NB4 (cell line): ENCODE measurements around the gene GSTO2.
A peak's percentile ranks its signal among the peaks of the same experiment; 100 is the strongest.

Experiments used
- DNase-seq: peaks from one replicate; pipeline ENCODE4 v3.0.0; 2010; ENCODE audit warnings: low read depth
- H3K4me3 ChIP-seq: one replicate; pipeline ENCODE4 v1.5.1; 2011; ENCODE audit warnings: mild to moderate bottlenecking, low read depth, low read length, moderate library complexity
- MYC ChIP-seq: IDR thresholded peaks from 2 replicates; pipeline ENCODE4 v1.6.1; 2011; ENCODE audit warnings: low read depth, low read length
- POLR2A ChIP-seq: IDR thresholded peaks from 2 replicates; pipeline ENCODE4 v1.6.1; 2011; ENCODE audit warnings: mild to moderate bottlenecking; ENCODE audit not compliant: insufficient read length; ENCODE audit errors: extremely low read depth
- TF ChIP-seq, protein P1 (sequence below): IDR thresholded peaks from one replicate; pipeline ENCODE4 v1.5.1; 2012; ENCODE audit warnings: low read depth, low read length
- TF ChIP-seq, protein P2 (sequence below): IDR thresholded peaks from 2 replicates; pipeline ENCODE4 v1.6.1; 2011; ENCODE audit warnings: low read depth, low read length

Gene GSTO2

DNA sequence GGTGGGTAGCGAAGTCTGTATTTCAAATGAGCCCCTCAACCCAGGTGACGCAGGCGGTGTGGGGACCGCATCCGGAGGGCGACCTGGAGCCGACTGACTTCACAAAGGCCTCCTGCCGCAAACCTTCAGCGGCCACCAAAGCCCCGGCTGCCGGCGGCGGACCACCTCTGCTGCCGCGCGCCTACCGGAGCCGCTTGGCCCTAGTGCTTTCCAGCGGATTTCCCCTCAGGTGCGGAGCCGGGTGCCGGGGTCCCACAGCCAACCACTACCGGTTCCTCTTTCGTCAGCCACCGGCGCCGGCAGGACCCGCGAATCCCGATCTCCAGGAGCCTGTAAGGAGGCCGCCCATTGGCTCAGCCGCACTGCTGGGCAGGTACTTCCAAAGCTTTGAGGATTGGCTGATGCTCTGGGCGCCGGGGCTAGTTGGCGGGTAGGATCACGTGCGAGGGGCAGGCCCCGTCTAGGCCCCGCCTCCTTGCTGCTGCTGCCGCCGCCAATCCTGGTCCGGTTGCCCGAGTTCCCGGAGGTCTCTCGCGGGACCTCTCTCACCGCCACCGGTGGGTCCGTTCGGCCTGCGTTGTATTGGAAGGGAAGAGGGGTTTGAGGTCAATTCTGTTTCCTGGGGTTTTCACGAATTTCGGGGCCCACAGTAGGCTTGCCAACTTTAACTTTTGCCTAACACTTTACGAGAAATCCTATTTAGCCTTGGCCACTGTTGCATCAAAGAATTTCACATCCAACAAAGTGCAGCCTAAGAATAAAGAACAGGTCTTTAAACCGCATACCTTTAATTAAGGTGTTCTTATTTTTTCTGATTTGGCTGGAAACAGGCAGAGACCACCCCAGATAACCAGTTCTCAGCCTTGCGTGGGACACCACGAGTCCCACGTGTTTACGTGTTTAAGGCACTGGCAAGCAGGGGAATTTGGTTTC, at the start of gene GSTO2:
TSS of gene GSTO2 (plus strand) at position 472 of the 933 bp plus-strand sequence. CDS start 5,732 bp downstream, outside the sequence.
- TF ChIP-seq, protein P1, sequence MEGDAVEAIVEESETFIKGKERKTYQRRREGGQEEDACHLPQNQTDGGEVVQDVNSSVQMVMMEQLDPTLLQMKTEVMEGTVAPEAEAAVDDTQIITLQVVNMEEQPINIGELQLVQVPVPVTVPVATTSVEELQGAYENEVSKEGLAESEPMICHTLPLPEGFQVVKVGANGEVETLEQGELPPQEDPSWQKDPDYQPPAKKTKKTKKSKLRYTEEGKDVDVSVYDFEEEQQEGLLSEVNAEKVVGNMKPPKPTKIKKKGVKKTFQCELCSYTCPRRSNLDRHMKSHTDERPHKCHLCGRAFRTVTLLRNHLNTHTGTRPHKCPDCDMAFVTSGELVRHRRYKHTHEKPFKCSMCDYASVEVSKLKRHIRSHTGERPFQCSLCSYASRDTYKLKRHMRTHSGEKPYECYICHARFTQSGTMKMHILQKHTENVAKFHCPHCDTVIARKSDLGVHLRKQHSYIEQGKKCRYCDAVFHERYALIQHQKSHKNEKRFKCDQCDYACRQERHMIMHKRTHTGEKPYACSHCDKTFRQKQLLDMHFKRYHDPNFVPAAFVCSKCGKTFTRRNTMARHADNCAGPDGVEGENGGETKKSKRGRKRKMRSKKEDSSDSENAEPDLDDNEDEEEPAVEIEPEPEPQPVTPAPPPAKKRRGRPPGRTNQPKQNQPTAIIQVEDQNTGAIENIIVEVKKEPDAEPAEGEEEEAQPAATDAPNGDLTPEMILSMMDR, result no peak
- TF ChIP-seq, protein P2, sequence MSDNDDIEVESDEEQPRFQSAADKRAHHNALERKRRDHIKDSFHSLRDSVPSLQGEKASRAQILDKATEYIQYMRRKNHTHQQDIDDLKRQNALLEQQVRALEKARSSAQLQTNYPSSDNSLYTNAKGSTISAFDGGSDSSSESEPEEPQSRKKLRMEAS, result peak; percentile 96
- TF ChIP-seq POLR2A, result peak; percentile 94
- peak; percentile 72 for TF ChIP-seq MYC
- peak; percentile 100 for DNase-seq
- peak within 1 kb of the TSS; percentile 96 for H3K4me3 ChIP-seq

DNA sequence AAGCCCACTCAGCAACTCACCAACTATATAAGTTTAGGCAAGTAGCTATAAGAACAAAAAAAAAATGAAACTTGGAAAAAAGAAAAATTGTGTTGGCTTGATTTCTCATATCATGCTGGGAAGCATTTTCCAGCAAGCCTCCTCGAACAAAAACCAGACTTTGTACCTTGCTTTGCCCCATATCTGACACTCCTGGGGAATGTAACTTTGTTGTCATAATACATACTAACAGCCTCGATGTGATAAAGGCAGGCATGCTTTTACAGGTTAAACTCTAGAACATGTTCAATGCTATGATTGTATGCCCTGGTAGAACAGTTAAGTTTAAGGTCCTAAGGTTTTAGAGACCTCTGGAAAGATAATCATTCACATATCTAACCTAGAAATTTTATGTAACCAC, 48.5 kb upstream of the GSTO2 start:
- TF ChIP-seq, protein P2, result no peak
- TF ChIP-seq POLR2A, result no peak
- TF ChIP-seq, protein P1, result no peak
- no peak for TF ChIP-seq MYC
- no peak overlapping the region for H3K4me3 ChIP-seq
- DNase-seq, result no peak

DNA sequence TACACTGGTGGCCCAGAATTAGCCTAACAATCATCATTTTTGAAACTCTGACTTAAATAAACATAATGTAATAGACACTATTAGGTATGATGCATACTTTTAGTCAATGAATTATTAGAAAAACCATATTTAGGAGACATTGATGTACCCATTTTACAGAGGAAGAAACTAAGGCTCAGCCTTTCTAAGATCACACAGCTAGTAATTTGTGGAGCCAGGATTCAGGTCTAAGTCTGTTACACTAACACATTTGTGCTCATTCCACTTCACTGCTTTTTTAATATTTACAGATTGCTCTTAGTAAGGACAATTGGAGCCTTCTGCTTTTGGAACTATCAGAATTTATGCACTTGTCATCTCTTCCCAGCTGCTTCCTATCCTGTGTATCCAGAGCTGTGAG, 45.7 kb upstream of the GSTO2 start:
- TF ChIP-seq, protein P2, result no peak
- TF ChIP-seq POLR2A, result no peak
- TF ChIP-seq, protein P1, result no peak
- TF ChIP-seq MYC, result no peak
- DNase-seq, result no peak
- no peak overlapping the region for H3K4me3 ChIP-seq

DNA sequence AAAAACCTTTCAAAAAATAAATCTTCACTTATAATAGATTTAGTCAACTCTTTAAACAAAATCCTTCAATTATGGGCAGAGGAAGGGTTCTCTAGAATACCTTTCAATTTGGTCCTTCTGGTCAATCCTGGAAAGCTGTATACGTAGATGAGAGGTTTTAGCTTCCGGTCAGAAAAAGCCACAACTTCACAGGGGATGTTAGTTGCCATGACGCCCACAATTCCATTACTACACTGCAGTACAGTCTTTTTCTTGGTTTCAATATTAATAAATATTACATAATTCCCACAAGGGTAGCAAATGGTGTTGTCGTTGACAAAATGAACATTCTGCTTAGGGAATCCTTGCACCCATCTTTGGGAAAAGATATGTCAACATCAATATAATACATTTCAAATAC, 38.5 kb upstream of the GSTO2 start:
- TF ChIP-seq POLR2A (no peak), MYC (no peak)
- TF ChIP-seq, protein P2, result no peak
- TF ChIP-seq, protein P1, result no peak
- H3K4me3 ChIP-seq, result no peak overlapping the region
- no peak for DNase-seq

DNA sequence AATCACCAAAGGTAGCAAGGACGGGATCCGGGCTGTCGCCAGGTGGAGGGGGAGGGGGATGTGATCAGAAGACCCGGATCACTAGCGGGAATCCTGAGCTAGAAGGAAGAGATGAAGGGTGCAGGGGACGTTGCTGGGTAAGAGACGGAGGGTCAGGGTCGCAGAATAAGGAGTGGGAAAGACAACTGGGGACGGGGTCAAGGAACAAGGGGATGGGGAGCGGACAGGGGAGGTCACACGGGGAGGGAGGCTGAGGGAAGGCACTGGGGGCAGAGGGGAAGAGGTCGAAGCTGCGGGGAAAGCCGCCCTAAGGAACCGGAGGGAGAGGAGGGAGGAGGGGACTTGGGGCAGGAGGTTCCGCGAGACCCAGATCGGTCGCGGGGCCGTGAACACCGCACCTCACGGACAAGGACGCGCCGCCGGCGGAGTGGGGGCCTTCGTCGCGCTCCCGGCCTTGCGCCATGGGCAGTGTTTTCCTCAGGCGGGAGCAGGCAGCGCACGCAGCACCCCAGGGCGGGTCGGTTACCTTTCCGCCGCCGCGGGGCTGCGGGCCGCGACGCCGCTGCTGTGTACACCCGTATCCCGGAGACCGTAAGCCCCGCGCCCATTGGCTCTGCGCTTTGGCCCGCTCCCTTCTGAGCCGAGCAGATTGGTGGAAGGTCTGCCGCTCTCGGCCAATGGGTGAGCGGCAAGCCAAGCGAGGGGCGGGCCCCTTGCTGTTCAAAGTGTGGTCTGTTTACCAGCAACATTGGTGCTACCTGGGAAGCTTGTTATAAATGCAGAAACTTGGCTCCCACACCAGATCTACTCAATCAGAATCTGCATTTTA, 37.0 kb upstream of the GSTO2 start, which contains the start of gene CFAP43:
TSS of gene CFAP43 (minus strand) at position 581 of the 829 bp plus-strand sequence. CDS start at position 463, 118 bp downstream.
- DNase-seq, result peak; percentile 97
- H3K4me3 ChIP-seq, result peak within 1 kb of the TSS; percentile 77
- TF ChIP-seq, protein P2, result peak; percentile 34; the same call in 1 of the 2 replicates
- TF ChIP-seq POLR2A (no peak), MYC (peak; percentile 46)
- TF ChIP-seq, protein P1, result no peak
